ENCODE measurements around the gene PRDM15.

Gene PRDM15

GRCh38 chr21:41899426-41900202, 20.5 kb upstream of the PRDM15 start:
- Mint-ChIP-seq H3K4me1 (ENCODE audit: low read depth) (peaks cover 15% of the 10 kb centered on the region), H3K4me3 (no peak overlapping the region), H3K9me3 (no peaks in the 10 kb centered on the region), H3K27ac (peak overlapping the region; percentile 50), H3K36me3 (ENCODE audit: low read depth) (peaks cover 2% of the 10 kb centered on the region), H3K27me3 (ENCODE audit: low read depth) (no peaks in the 10 kb centered on the region)

GRCh38 chr21:41898998-41899397, 19.9 kb upstream of the PRDM15 start:
- no peak overlapping the region for H3K4me3 Mint-ChIP-seq
- no peaks in the 10 kb centered on the region for H3K9me3 Mint-ChIP-seq
- H3K27ac Mint-ChIP-seq = peak overlapping the region; percentile 50
- no peaks in the 10 kb centered on the region for H3K27me3 Mint-ChIP-seq (ENCODE audit: low read depth)
- H3K36me3 Mint-ChIP-seq (ENCODE audit: low read depth) = peaks cover 2% of the 10 kb centered on the region
- peaks cover 15% of the 10 kb centered on the region for H3K4me1 Mint-ChIP-seq (ENCODE audit: low read depth)

GRCh38 chr21:41897700-41898099, 18.6 kb upstream of the PRDM15 start:
- Mint-ChIP-seq H3K4me1 (ENCODE audit: low read depth) (peaks cover 15% of the 10 kb centered on the region), H3K9me3 (no peaks in the 10 kb centered on the region), H3K36me3 (ENCODE audit: low read depth) (peaks cover 2% of the 10 kb centered on the region), H3K4me3 (no peak overlapping the region), H3K27ac (no peak overlapping the region), H3K27me3 (ENCODE audit: low read depth) (no peaks in the 10 kb centered on the region)

- Mint-ChIP-seq H3K4me3 (no peak overlapping the region), H3K36me3 (ENCODE audit: low read depth) (peaks cover 2% of the 10 kb centered on the region), H3K9me3 (no peaks in the 10 kb centered on the region), H3K27ac (no peak overlapping the region), H3K4me1 (ENCODE audit: low read depth) (peaks cover 15% of the 10 kb centered on the region), H3K27me3 (ENCODE audit: low read depth) (no peaks in the 10 kb centered on the region)
Measured at GRCh38 chr21:41897047-41897669, 18.0 kb upstream of the PRDM15 start.

DNA sequence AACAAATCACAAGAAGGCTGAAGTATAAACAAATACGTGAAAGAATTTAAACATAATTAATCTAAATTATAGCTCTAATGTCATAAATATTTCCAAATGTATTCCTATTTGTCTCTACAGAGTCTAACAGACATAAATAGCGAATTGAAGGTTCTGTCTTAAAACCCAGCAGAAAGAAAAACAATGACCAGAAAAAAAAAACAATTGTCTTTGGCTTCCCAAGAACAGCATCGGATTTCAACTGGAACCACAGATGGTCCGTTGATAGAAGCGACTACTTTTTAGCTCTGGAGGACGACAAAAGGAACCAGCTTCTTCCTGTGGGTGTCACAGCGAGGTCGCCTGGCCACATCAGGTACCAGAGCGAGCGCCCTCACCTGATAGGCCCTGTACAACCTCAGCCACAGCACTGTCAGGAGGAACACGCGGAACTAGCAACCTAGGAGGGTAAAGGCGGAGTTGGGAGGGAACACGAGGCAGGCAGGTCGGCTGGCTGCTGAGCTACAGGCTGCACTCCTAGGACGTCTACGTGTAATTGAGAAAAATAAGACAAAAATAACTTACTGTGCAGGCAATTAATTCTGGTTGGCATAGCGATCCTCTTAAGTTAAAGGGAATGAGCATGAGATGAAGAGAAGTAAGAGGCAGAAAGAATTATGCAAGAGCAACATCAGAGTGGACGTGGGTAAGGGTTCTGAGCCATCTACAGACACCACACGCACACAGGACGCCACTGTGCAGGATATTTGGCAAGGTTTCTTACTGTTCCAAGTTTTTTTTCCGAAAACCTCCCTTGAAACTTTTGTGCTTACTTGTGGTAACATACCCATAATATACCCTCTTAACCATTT, 16.7 kb upstream of the PRDM15 start:
- Mint-ChIP-seq H3K4me1 (ENCODE audit: low read depth) (peaks cover 15% of the 10 kb centered on the region), H3K4me3 (no peak overlapping the region), H3K36me3 (ENCODE audit: low read depth) (no peaks in the 10 kb centered on the region), H3K27ac (no peak overlapping the region), H3K9me3 (no peaks in the 10 kb centered on the region), H3K27me3 (ENCODE audit: low read depth) (no peaks in the 10 kb centered on the region)

DNA sequence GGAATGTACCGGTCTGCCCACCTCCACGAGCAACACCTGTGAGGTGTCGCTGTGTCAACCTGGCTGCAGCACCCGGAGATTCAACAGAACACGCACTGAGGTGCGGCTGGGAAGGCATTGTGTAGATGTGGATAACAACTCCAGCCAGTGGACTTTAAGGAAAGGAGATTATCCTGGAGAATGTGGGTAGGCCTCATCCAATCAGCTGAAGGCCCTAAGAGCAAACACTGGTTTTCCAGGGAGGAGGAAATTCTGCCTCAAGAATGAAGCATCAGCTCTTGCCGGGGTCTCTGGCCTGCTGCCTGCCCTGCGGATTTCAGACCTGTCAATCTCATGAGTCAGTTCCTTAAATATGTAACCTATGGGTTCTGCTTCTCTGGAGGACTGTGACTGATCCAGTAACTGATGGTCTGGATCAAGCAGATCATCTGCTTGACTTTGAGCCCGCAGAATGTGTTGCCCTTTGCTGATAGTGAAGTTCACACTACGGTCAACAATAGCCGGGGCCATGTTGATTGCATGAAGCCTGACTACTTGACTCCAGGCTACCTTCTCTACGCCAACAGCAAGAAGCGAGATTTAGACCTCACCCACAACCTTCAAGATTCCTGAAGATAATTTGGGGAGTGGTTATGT, 15.9 kb upstream of the PRDM15 start:
- Mint-ChIP-seq H3K4me3 (no peak overlapping the region), H3K9me3 (no peaks in the 10 kb centered on the region), H3K4me1 (ENCODE audit: low read depth) (peaks cover 13% of the 10 kb centered on the region), H3K27ac (no peak overlapping the region), H3K27me3 (ENCODE audit: low read depth) (no peaks in the 10 kb centered on the region), H3K36me3 (ENCODE audit: low read depth) (no peaks in the 10 kb centered on the region)

DNA sequence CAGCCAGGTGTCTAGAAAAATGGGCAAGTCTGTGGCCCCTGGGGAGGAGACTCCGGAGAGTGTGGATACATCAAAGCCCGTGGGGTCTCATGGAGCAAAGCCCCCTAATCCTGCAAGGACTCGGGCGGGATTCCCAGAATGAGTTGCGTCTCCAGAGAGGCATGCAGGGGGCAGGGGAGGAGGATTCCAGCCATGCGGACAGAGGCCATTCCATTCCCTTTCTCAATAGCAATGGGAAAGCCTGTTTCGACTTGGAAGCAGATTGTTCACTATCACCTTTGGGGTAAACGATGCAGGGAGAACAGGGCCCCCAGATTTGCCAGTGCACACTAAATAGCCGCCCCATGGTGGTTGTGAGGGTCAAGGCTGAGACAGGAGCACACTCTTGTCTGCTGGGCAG, 15.4 kb upstream of the PRDM15 start:
- Mint-ChIP-seq H3K27ac (no peak overlapping the region), H3K27me3 (ENCODE audit: low read depth) (no peaks in the 10 kb centered on the region), H3K9me3 (no peaks in the 10 kb centered on the region), H3K4me3 (no peak overlapping the region), H3K36me3 (ENCODE audit: low read depth) (no peaks in the 10 kb centered on the region), H3K4me1 (ENCODE audit: low read depth) (peaks cover 11% of the 10 kb centered on the region)

DNA sequence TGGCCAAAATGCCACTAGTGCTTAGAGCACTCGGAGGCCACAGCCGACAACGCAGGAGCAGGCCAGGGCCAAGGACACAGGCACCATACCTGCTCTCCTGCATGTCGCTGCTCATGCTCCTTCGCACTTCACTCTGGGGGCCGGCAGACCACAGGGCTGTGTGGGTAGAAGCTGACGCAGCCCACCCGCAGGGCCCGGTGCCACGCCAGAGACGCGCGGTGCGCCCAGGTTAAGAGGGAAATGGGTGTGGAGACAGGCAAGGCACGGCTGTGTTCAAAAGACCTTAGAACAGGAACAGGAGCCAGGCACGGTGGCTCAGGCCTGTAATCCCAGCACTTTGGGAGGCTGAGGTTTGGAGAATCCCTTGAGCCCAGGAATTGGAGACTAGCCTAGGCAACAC, 13.6 kb upstream of the PRDM15 start:
- no peak overlapping the region for H3K4me3 Mint-ChIP-seq
- no peaks in the 10 kb centered on the region for H3K9me3 Mint-ChIP-seq
- H3K27ac Mint-ChIP-seq = no peak overlapping the region
- no peaks in the 10 kb centered on the region for H3K36me3 Mint-ChIP-seq (ENCODE audit: low read depth)
- no peaks in the 10 kb centered on the region for H3K27me3 Mint-ChIP-seq (ENCODE audit: low read depth)
- peaks cover 6% of the 10 kb centered on the region for H3K4me1 Mint-ChIP-seq (ENCODE audit: low read depth)

GRCh38 chr21:41891132-41891531, 12.0 kb upstream of the PRDM15 start:
- H3K36me3 Mint-ChIP-seq (ENCODE audit: low read depth) = no peaks in the 10 kb centered on the region
- H3K27me3 Mint-ChIP-seq (ENCODE audit: low read depth) = no peaks in the 10 kb centered on the region
- no peak overlapping the region for H3K27ac Mint-ChIP-seq
- no peak overlapping the region for H3K4me3 Mint-ChIP-seq
- peaks cover 6% of the 10 kb centered on the region for H3K4me1 Mint-ChIP-seq (ENCODE audit: low read depth)
- no peaks in the 10 kb centered on the region for H3K9me3 Mint-ChIP-seq

GRCh38 chr21:41890355-41890754, 11.2 kb upstream of the PRDM15 start:
- peaks cover 6% of the 10 kb centered on the region for H3K27me3 Mint-ChIP-seq (ENCODE audit: low read depth)
- H3K9me3 Mint-ChIP-seq = no peaks in the 10 kb centered on the region
- peaks cover under 1% of the 10 kb centered on the region for H3K4me1 Mint-ChIP-seq (ENCODE audit: low read depth)
- H3K27ac Mint-ChIP-seq = no peak overlapping the region
- H3K4me3 Mint-ChIP-seq = no peak overlapping the region
- H3K36me3 Mint-ChIP-seq (ENCODE audit: low read depth) = no peaks in the 10 kb centered on the region

DNA sequence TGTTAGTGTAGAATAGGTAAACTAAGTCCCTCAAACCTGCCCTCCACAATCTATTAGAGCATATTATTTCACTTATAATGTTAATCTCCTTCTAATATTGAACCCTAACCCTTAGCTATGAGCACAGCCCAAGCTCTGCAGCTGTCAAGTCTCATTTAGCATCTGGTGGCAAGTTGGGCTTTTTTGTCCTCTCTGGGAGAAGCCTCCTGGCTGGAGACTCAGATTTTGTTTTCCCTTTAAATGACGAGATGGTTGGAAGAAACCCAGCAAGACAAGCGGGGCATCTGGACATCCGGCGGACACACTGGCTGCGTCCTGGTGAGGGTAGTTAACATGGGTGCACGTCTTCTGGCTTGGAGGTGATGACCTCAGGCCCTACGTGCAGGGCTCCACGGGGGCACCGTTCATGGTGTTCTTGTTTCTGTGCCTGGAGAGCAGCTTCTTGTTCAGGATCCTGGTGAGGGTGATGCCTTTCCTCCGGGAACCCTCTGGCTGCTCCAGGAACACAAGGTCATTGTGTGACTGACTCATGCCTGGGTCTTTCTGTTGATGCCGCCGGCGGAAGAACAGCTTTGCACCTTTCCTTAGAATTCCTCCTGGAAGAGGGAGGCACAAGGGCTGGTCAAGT, 9.7 kb upstream of the PRDM15 start:
- Mint-ChIP-seq H3K36me3 (ENCODE audit: low read depth) (no peaks in the 10 kb centered on the region), H3K27ac (no peak overlapping the region), H3K9me3 (no peaks in the 10 kb centered on the region), H3K4me3 (no peak overlapping the region), H3K27me3 (ENCODE audit: low read depth) (peaks cover 8% of the 10 kb centered on the region), H3K4me1 (ENCODE audit: low read depth) (peaks cover 2% of the 10 kb centered on the region)

DNA sequence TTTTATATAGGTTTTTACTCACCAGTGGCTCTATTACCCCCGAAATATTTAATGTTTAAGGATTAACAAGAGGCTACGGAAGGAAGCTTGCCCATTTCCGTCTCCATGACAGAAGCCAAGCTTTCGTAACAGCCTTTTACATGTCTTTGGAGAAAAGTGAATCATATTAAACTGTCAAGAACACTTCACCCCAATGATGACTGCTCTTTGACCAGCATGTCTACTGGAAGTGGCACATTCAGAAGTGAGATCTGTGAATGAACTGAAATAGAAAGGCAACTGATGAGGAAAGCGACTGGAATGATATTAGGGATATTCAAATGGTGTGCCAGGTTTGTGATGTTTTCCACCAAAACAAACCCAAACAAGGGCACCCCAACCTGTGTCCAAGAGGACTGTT, 8.5 kb upstream of the PRDM15 start:
- H3K9me3 Mint-ChIP-seq = no peaks in the 10 kb centered on the region
- H3K4me3 Mint-ChIP-seq = no peak overlapping the region
- peaks cover 2% of the 10 kb centered on the region for H3K4me1 Mint-ChIP-seq (ENCODE audit: low read depth)
- peaks cover 8% of the 10 kb centered on the region for H3K27me3 Mint-ChIP-seq (ENCODE audit: low read depth)
- no peak overlapping the region for H3K27ac Mint-ChIP-seq
- H3K36me3 Mint-ChIP-seq (ENCODE audit: low read depth) = no peaks in the 10 kb centered on the region

DNA sequence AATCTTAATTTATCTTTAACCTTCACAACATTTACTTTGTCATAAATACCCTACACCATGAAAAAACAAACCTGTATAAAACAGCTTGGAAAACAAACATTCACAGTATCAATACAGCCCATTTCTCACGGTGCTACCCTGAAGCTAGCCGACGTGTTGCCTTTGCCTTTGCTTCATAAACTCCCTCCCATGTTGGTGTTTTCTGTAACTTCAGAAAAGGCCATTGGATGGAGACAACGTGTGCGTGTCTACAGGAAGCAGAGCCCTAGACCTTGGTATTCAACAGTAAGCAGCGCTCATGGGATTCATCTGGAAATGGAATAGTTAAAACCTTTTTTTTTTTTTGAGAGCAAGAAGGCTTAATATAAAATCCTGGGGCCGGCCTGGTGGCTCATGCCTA, 7.2 kb upstream of the PRDM15 start:
- Mint-ChIP-seq H3K27me3 (ENCODE audit: low read depth) (peaks cover 8% of the 10 kb centered on the region), H3K4me3 (no peak overlapping the region), H3K4me1 (ENCODE audit: low read depth) (peaks cover 2% of the 10 kb centered on the region), H3K9me3 (no peaks in the 10 kb centered on the region), H3K36me3 (ENCODE audit: low read depth) (no peaks in the 10 kb centered on the region), H3K27ac (no peak overlapping the region)

GRCh38 chr21:41885341-41886024, 6.3 kb upstream of the PRDM15 start:
- H3K9me3 Mint-ChIP-seq = no peaks in the 10 kb centered on the region
- no peak overlapping the region for H3K27ac Mint-ChIP-seq

More at GRCh38 chr21:41885341-41886024, 6.3 kb upstream of the PRDM15 start:
- Mint-ChIP-seq H3K4me3 (no peak overlapping the region), H3K27me3 (ENCODE audit: low read depth) (peaks cover 8% of the 10 kb centered on the region), H3K36me3 (ENCODE audit: low read depth) (no peaks in the 10 kb centered on the region), H3K4me1 (ENCODE audit: low read depth) (peaks cover 2% of the 10 kb centered on the region)

Data from T-helper 1 cell treated with Interleukin-12 subunit alpha and Interleukin-12 subunit beta and Interleukin-4 antibody, amounts not matched to agents 30 μg/mL and 1 μg/mL, for 36 hours (primary cell).